ENCODE data around the gene RAP1B. TPM values are rescaled to one million over a fixed set of nuclear protein-coding genes. Genes with fewer than 3 reads are reported as not detected.

The RAP1B gene
- total RNA-seq, 4 donors from 2014 or later: 114 to 181 (median 149) TPM

DNA sequence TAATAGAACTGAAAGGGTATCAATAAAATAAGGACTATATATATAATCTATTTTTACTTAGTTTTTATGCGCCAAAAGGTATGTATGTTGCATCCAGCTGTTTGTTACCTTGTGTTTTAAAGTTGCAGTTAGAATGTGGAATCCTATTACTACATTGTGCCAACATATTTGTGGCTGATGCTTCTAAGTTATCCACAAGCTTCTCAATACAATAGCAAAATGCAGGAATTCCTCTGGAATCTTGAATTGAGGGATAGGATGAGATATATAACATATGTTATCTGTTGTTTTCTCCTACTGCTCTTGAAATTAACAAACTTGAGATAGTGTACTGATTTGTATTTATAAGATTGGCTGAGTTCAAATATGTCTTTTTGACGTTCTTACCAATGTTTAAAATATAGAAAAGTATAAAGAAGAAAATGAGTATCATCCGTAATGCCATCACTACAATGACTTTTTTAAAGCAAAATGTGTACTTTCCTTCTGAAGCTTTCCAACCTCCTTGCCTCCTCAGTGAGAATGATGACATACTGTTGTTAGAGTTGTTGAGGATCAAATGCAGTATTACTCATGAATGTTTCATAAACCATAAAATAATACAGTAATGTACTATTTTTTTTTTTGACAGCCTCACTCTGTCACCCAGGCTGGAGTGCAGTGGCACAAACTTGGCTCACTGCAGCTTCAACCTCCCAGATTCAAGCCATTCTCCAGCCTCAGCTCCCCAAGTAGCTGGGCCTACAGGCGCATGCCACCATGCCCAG is 6.6 kb downstream of the RAP1B start:
- H3K27me3 ChIP-seq: no peaks in the 10 kb centered on the region
- no peaks in the 10 kb centered on the region for H3K9me3 ChIP-seq
- peaks cover 0 to 4% (median 0%) of the 10 kb centered on the region in 4 donors for H3K36me3 ChIP-seq
- H3K4me1 ChIP-seq: peaks cover 80 to 100% (median 100%) of the 10 kb centered on the region in 4 donors
- TF ChIP-seq, protein P1, sequence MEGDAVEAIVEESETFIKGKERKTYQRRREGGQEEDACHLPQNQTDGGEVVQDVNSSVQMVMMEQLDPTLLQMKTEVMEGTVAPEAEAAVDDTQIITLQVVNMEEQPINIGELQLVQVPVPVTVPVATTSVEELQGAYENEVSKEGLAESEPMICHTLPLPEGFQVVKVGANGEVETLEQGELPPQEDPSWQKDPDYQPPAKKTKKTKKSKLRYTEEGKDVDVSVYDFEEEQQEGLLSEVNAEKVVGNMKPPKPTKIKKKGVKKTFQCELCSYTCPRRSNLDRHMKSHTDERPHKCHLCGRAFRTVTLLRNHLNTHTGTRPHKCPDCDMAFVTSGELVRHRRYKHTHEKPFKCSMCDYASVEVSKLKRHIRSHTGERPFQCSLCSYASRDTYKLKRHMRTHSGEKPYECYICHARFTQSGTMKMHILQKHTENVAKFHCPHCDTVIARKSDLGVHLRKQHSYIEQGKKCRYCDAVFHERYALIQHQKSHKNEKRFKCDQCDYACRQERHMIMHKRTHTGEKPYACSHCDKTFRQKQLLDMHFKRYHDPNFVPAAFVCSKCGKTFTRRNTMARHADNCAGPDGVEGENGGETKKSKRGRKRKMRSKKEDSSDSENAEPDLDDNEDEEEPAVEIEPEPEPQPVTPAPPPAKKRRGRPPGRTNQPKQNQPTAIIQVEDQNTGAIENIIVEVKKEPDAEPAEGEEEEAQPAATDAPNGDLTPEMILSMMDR (IDR thresholded peaks at IDR 0.05): no peak
- no peak for TF ChIP-seq POLR2A (IDR thresholded peaks at IDR 0.05; ENCODE audit: low read depth)
- no peak for TF ChIP-seq POLR2AphosphoS5 (IDR thresholded peaks at IDR 0.05)
- no peak for TF ChIP-seq EP300 (IDR thresholded peaks at IDR 0.05)
- H3K27ac ChIP-seq (replicated peaks in 1 of 4): peak overlapping the region in 1 of 4 donors; percentile 25
- WGBS: 57% methylated on average over 4 of the region's 4 CpGs
- no peak overlapping the region for H3K4me3 ChIP-seq
- DNase-seq (ENCODE audit: extremely low spot score): no peak
- intact Hi-C loops (cut with DNase I): no loop called here

DNA sequence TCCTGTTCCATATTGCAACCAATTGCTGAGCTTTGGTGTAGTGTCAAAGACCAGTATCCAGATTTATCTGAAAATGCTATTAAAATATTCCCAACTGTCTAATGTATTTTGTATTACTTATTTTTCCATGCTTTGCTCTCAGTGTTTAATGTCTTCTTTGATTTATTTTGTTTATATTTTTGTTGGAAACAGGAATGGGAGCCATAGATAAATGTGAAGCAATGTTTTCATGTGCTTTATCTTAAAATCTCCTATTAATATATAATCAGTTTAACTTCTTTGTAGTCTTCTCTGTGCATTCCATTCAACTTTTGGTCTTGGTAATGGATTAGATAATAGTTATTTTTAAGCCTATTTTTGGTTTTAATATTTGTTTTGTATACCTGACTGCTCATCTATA is 8.8 kb downstream of the RAP1B start:
- Histone ChIP-seq H3K9me3 (no peaks in the 10 kb centered on the region), H3K27me3 (no peaks in the 10 kb centered on the region), H3K4me1 (peaks cover 66 to 100% (median 99%) of the 10 kb centered on the region in 4 donors), H3K27ac (replicated peaks in 1 of 4) (no peak overlapping the region), H3K4me3 (no peak overlapping the region), H3K36me3 (no peaks in the 10 kb centered on the region)
- intact Hi-C loops (cut with DNase I): no loop called here
- TF ChIP-seq, protein P1 (IDR thresholded peaks at IDR 0.05): no peak
- TF ChIP-seq POLR2A (IDR thresholded peaks at IDR 0.05; ENCODE audit: low read depth) (no peak), EP300 (IDR thresholded peaks at IDR 0.05) (no peak), POLR2AphosphoS5 (IDR thresholded peaks at IDR 0.05) (no peak)
- DNase-seq (ENCODE audit: extremely low spot score): no peak

DNA sequence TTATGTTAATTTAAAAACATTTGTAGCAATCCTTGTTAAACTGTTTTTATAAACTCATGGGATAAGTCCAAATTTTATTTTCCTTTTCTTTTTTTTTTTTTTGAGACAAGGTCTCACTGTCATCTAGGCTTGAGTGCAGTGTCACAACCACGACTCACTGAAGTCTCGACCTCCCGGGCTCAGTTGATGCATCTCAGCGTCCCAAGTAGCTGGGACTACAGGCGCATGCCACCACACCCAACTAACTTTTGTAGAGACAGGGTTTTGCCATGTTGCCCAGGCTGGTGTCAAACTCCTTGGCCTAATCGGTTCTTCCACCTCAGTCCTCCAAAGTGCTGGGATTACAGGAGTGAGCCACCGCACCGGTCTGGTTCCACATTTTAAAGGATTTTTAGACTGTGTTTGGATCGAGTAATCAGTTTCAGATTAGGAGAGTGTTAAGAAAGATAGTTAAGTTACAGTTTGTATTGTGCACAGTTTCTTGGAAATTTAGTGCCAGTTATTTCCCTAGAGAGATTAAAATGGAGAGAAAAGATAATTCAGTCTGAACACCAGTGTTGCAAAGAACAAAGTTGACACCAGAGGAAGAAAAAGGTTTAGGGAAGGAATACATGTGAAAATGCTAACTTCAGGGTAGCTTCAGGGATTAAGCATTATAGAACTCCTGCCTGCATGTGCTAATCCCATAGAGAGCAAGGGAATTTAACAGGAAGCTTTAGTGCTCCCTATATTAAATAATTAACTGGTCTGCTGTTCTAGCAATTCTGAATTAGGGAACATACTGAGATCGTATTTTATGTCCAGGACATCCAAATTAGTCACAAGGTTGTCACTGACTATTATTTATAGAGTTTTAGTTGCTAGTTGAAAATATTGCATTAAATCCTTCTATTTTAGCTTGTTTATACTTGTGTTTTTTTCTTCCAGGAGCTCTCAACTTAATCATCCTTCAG is 10.1 kb downstream of the RAP1B start:
- no peak for DNase-seq (ENCODE audit: extremely low spot score)
- Histone ChIP-seq H3K4me3 (no peak overlapping the region), H3K27me3 (no peaks in the 10 kb centered on the region), H3K36me3 (no peaks in the 10 kb centered on the region), H3K27ac (replicated peaks in 1 of 4) (peak overlapping the region in 1 of 4 donors; percentile 23), H3K4me1 (peaks cover 56 to 98% (median 96%) of the 10 kb centered on the region in 4 donors), H3K9me3 (no peaks in the 10 kb centered on the region)
- TF ChIP-seq POLR2A (IDR thresholded peaks at IDR 0.05; ENCODE audit: low read depth) (no peak), POLR2AphosphoS5 (IDR thresholded peaks at IDR 0.05) (no peak), EP300 (IDR thresholded peaks at IDR 0.05) (no peak)
- TF ChIP-seq, protein P1 (IDR thresholded peaks at IDR 0.05): no peak
- WGBS: 84% methylated on average over 10 of the region's 10 CpGs
- intact Hi-C loops (cut with DNase I): no loop called here

DNA sequence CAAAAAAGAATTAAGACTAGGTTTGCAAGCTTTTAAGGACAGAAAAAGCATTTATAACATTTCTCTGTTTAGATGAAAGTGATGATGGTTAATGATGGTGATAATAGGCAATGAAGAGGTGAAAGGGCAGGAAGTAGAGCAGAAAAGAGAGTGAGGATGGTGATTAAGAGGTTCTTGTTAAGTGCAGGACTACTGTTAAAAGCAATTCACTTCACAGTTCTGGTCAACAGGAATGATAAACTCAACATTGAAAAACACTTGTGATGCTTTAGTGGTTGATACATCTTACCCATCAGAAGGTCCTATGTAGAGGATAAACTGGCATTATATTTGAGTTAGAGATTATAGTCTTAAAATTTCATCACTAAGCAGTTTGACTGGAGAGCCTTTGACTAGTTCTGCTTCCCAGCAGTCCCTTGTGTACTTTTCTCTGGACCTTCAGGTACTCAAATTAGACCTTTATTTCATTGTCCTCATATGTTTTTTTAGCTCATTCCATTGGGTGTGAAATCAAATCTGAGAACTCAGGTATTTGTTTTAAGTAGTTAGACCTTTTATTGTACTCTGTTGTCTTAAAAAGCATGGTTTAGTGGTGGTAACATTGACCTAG is 10.9 kb downstream of the RAP1B start:
- Histone ChIP-seq H3K27ac (replicated peaks in 1 of 4) (peak overlapping the region in 2 of 4 donors; percentile 1 to 9), H3K36me3 (no peaks in the 10 kb centered on the region), H3K4me1 (peaks cover 54 to 90% (median 88%) of the 10 kb centered on the region in 4 donors), H3K4me3 (no peak overlapping the region), H3K27me3 (no peaks in the 10 kb centered on the region), H3K9me3 (no peaks in the 10 kb centered on the region)
- DNase-seq (ENCODE audit: extremely low spot score): no peak
- intact Hi-C loops (cut with DNase I): no loop called here
- TF ChIP-seq, protein P1 (IDR thresholded peaks at IDR 0.05): no peak
- TF ChIP-seq POLR2AphosphoS5 (IDR thresholded peaks at IDR 0.05) (no peak), POLR2A (IDR thresholded peaks at IDR 0.05; ENCODE audit: low read depth) (no peak), EP300 (IDR thresholded peaks at IDR 0.05) (no peak)

Data from esophagus muscularis mucosa (tissue), 4 donors.